Uterus (tissue), 2 donors: ENCODE measurements around the gene RAB2B.

Experiments
- CTCF ChIP-seq, 4 experiments: fragments of 200-600 bp in 2 of 4; fragments of 450-650 bp in 2 of 4; sonication (generic) in 2 of 4; IDR thresholded peaks; one replicate each; pipeline ENCODE4 v1.5.1; 2016 to 2019; ENCODE audit warnings: antibody characterized with exemption in 4 of 4, mild to moderate bottlenecking in 2 of 4, moderate library complexity in 1 of 4
- POLR2A ChIP-seq, 2 donors: fragments of 450-650 bp; IDR thresholded peaks; one replicate each; pipeline ENCODE4 v1.6.1; 2016; ENCODE audit warnings: antibody characterized with exemption in 2 of 2, mild to moderate bottlenecking in 1 of 2, moderate library complexity in 1 of 2

DNA sequence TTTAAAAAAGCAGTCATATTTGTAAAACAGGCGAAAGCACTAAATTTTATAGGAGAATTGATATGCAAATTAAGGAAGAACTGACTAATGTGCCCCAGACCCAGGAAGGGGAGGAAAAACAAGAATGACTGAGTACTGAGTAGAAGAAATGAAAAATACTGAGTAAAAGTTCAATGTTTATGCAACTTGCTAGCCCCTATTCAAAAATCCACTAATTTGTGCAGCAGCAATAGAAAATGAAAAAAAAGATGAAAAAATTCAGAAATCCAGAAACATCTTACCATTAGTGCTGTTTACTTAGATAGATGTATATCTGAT is 26.9 kb downstream of the RAB2B start:
- no peak for TF ChIP-seq CTCF (IDR thresholded peaks at IDR 0.05)
- TF ChIP-seq POLR2A (IDR thresholded peaks at IDR 0.05) = no peak
